Liver (tissue), 9 donors: ENCODE results near the gene SERPINA10. TPM values are rescaled to one million over a fixed set of nuclear protein-coding genes. Genes with fewer than 3 reads are reported as not detected.

ENCODE experiments used
- DNase-seq: peaks from one replicate; pipeline ENCODE4 v3.0.0-alpha.2; 2017; ENCODE audit warnings: low spot score
- H3K27ac ChIP-seq, 2 donors: one replicate each; pipeline ENCODE4 v1.7.0; 2013; ENCODE audit warnings: inconsistent platforms in 2 of 2, low read length in 2 of 2, control low read depth in 1 of 2, low read depth in 1 of 2, mild to moderate bottlenecking in 1 of 2
- H3K27me3 ChIP-seq, 4 donors: one replicate each; pipeline versions ENCODE4 v1.6.1 to v1.7.0; 2013; ENCODE audit warnings: low read length in 3 of 4, inconsistent platforms in 1 of 4, mild to moderate bottlenecking in 1 of 4, moderate library complexity in 1 of 4; ENCODE audit not compliant: control insufficient read depth in 4 of 4, insufficient read depth in 4 of 4
- H3K36me3 ChIP-seq, 4 donors: one replicate each; pipeline versions ENCODE4 v1.6.1 to v1.7.0; 2013; ENCODE audit warnings: low read length in 3 of 4, mild to moderate bottlenecking in 3 of 4, low read depth in 1 of 4, moderate library complexity in 1 of 4; ENCODE audit not compliant: control insufficient read depth in 4 of 4, insufficient read depth in 3 of 4
- H3K4me1 ChIP-seq, 4 donors: one replicate each; pipeline versions ENCODE4 v1.6.1 to v1.7.0; 2013; ENCODE audit warnings: low read length in 3 of 4, mild to moderate bottlenecking in 3 of 4, moderate library complexity in 1 of 4; ENCODE audit not compliant: control insufficient read depth in 4 of 4, insufficient read depth in 4 of 4
- H3K4me3 ChIP-seq, 3 donors: one replicate each; pipeline versions ENCODE4 v1.6.1 to v1.7.0; 2013; ENCODE audit warnings: low read length in 3 of 3, control low read depth in 1 of 3, low read depth in 1 of 3, mild to moderate bottlenecking in 1 of 3
- H3K9ac ChIP-seq, 2 donors: one replicate each; pipeline ENCODE4 v1.7.0; 2013; ENCODE audit warnings: low read length in 2 of 2, mild to moderate bottlenecking in 2 of 2, moderate library complexity in 2 of 2, control low read depth in 1 of 2, low read depth in 1 of 2
- H3K9me3 ChIP-seq, 4 donors: one replicate each; pipeline versions ENCODE4 v1.6.1 to v1.7.0; 2013; ENCODE audit warnings: low read length in 3 of 4; ENCODE audit not compliant: control insufficient read depth in 4 of 4
- EGR1 ChIP-seq, 2 donors: IDR thresholded peaks; 2 replicates each; pipeline ENCODE4 v1.6.1; 2016 to 2018; ENCODE audit warnings: antibody characterized with exemption in 2 of 2, low read depth in 2 of 2
- FOXA2 ChIP-seq: IDR thresholded peaks from 2 replicates; pipeline ENCODE4 v1.6.1; 2016; ENCODE audit warnings: antibody characterized with exemption
- GABPA ChIP-seq, 2 donors: IDR thresholded peaks in 1 of 2; conservative IDR thresholded peaks in 1 of 2; 2 replicates each; pipeline ENCODE4 v1.6.1; 2016; ENCODE audit warnings: antibody characterized with exemption in 2 of 2, mild to moderate bottlenecking in 1 of 2, moderate library complexity in 1 of 2
- HNF4A ChIP-seq, 2 donors: conservative IDR thresholded peaks; 2 replicates each; pipeline ENCODE4 v1.6.1; 2016; ENCODE audit warnings: antibody characterized with exemption in 2 of 2, mild to moderate bottlenecking in 2 of 2
- JUND ChIP-seq, 2 donors: IDR thresholded peaks; 2 replicates each; pipeline ENCODE4 v1.6.1; 2016; ENCODE audit warnings: antibody characterized with exemption in 2 of 2
- MAX ChIP-seq: IDR thresholded peaks from 2 replicates; pipeline ENCODE4 v1.6.1; 2016; ENCODE audit warnings: antibody characterized with exemption
- REST ChIP-seq: IDR thresholded peaks from 2 replicates; pipeline ENCODE4 v1.6.1; 2016; ENCODE audit warnings: antibody characterized with exemption, mild to moderate bottlenecking
- RXRA ChIP-seq, 2 donors: IDR thresholded peaks; 2 replicates each; pipeline ENCODE4 v1.6.1; 2017 to 2018; ENCODE audit warnings: antibody characterized with exemption in 2 of 2, mild to moderate bottlenecking in 1 of 2
- TAF1 ChIP-seq: conservative IDR thresholded peaks from 2 replicates; pipeline ENCODE4 v1.6.1; 2016; ENCODE audit warnings: antibody characterized with exemption, mild to moderate bottlenecking
- YY1 ChIP-seq: IDR thresholded peaks from 2 replicates; pipeline ENCODE4 v1.6.1; 2016; ENCODE audit warnings: antibody characterized with exemption, mild to moderate bottlenecking
- ZBTB33 ChIP-seq: IDR thresholded peaks from 2 replicates; pipeline ENCODE4 v1.6.1; 2016; ENCODE audit warnings: antibody characterized with exemption
- WGBS: extraction: QIAGEN DNeasy Blood & Tissue Kit; methylation state at CpG from one replicate; pipeline ENCODE4 v1.1.7; 2013; 5-methylcytosine and 5-hydroxymethylcytosine counted together
- polyA plus RNA-seq, 2 donors: library from polyadenylated mRNA; stranded (reverse) in 1 of 2; unstranded in 1 of 2; fragments of 200-250 nt in 1 of 2; fragments of >200 nt in 1 of 2; fragmentation: Nextera tagmentation in 1 of 2; extraction: Ambion mirVana in 1 of 2; gene quantifications; one replicate each; pipeline versions ENCODE4 v1.2.1 to v1.2.3, GENCODE V29; 2013 to 2015
- total RNA-seq, 2 donors: library from RNA; depleted of rRNA; stranded (reverse); fragments of >200 nt; gene quantifications; one replicate each; pipeline ENCODE4 v1.2.3, GENCODE V29; 2014
- donor health status: healthy.
- donor health status: healthy.
- donor health status: healthy.
- donor health status: healthy.
- donor health status: healthy.

The SERPINA10 gene
- total and polyA plus RNA-seq, 4 donors: 105 to 363 (median 194) TPM

- peak; percentile 32 for DNase-seq
- no peaks in the 10 kb centered on the region for H3K9me3 ChIP-seq
- peak overlapping the region; percentile 62 to 96 (median 93) for H3K4me3 ChIP-seq
- peaks cover 0 to 17% (median 5%) of the 10 kb centered on the region in 4 donors for H3K36me3 ChIP-seq
- peak overlapping the region; percentile 85 to 93 for H3K9ac ChIP-seq
- 40% methylated on average over 13 of the region's 13 CpGs for WGBS
- TF ChIP-seq GABPA (IDR thresholded peaks at IDR 0.05 in 1 of 2, conservative IDR thresholded peaks at IDR 0.05 in 1 of 2) (no peak), HNF4A (conservative IDR thresholded peaks at IDR 0.05) (no peak), JUND (IDR thresholded peaks at IDR 0.05) (no peak), MAX (no peak), EGR1 (IDR thresholded peaks at IDR 0.05; ENCODE audit: low read depth in 2 of 2) (no peak), RXRA (IDR thresholded peaks at IDR 0.05) (no peak), YY1 (peak; percentile 17), REST (no peak)
- H3K4me1 ChIP-seq: peaks cover 0 to 60% (median 25%) of the 10 kb centered on the region in 4 donors
- no peaks in the 10 kb centered on the region for H3K27me3 ChIP-seq
- H3K27ac ChIP-seq: peak overlapping the region; percentile 93 to 96
Observed at GRCh38 chr14:94291159-94291905, 1.7 kb downstream of the SERPINA10 start.

GRCh38 chr14:94290197-94290596 is 2.9 kb downstream of the SERPINA10 start:
- no peaks in the 10 kb centered on the region for H3K9me3 ChIP-seq
- no peak for DNase-seq
- peaks cover 0 to 63% (median 25%) of the 10 kb centered on the region in 4 donors for H3K4me1 ChIP-seq
- H3K9ac ChIP-seq: peak overlapping the region; percentile 85 to 93
- peaks cover 0 to 26% (median 11%) of the 10 kb centered on the region in 4 donors for H3K36me3 ChIP-seq
- TF ChIP-seq ZBTB33 (no peak), HNF4A (conservative IDR thresholded peaks at IDR 0.05) (peak in 1 of 2 donors; percentile 32), REST (no peak), FOXA2 (no peak), JUND (IDR thresholded peaks at IDR 0.05) (no peak), TAF1 (no peak)
- no peaks in the 10 kb centered on the region for H3K27me3 ChIP-seq
- WGBS: 28% methylated on average over 8 of the region's 8 CpGs
- H3K27ac ChIP-seq: peak overlapping the region; percentile 93 to 96
- peak overlapping the region; percentile 62 to 96 (median 93) for H3K4me3 ChIP-seq
